Fibroblast of skin of back (primary cell): ENCODE data around the gene SEMA3G.

ENCODE experiments used
- DNase-seq: peaks from one replicate; pipeline ENCODE4 v3.0.0-alpha.2; 2013

The SEMA3G gene

DNA sequence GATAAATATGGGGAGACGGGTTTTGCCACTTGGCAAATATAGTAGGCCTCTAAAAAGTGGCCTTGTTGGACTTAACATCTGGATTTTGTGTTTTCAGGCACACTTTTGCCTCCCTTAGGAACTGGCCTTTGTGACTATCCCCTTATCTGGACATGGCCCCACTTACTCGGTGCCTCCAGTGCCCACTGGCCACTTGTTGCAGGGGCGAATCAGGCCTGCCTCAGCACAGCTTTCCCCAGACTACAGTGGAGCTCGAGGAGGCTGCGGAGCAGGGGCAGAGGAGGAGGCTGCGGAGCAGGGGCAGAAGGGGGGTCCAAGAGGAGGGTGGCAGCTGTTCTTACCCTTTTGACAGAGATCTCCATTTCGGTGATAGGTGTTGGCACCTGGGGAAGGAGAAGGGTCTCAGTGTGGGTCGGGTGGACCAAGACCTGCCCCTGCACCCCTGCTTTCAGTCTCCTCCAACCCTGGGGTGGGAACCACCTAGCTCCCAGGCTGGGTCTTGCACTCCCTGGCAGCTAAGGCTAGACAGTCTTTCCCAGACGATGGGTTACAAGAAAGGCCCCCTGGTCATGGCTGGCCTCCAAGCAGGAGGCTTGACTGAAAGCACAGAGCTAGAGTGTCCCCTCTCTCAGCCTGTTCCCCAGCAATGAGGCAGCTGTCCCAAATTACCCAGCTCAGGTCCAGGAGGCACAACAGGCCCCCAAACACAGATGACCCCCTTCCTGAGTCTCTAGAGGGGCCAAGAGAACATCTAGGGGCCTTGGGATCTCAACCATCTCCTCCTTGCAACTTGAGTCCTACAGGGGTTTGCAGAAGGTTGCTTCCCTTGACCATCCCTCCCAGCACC is 6.1 kb downstream of the SEMA3G start:
- DNase-seq, result no peak

- no peak for DNase-seq
These were observed 6.9 kb downstream of the SEMA3G start for GRCh38 chr3:52438104-52438376.

DNA sequence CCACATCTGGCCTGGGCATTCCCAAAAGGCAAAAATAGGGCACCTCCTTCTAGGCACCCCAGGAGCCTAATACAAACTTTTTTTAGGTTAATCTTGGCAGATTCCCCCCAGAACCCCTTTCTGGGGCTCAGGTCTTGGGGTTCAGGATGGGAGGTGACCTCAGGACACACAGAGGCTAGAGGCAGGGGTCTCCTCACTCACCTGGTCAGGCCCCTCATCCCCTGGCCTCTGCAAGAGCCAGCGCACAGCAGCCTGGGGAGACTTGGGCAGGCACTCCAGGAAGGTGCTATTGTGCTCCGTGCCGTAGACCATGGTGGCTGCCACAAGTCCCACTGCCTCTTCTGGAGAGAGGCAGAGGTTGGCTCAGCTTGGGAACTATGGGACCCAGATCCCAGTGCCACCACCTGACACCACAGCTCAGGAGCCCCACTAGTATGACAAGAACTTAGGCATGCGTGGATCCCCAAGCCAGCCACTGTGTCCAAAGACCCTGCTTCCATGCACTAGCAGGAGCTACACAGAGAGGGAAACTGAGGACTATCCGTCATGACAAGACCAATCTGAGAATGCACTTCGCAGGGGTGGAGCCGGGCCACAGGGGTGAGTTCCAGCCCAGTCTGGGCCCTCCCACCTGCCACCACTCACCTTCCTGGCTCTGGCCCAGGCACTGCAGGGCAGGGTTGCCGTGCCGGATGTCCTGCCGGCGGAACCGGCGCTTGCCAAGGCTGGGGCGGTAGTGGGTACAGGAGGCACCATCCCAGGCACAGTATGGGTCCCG is 7.4 kb downstream of the SEMA3G start:
- DNase-seq, result no peak

DNA sequence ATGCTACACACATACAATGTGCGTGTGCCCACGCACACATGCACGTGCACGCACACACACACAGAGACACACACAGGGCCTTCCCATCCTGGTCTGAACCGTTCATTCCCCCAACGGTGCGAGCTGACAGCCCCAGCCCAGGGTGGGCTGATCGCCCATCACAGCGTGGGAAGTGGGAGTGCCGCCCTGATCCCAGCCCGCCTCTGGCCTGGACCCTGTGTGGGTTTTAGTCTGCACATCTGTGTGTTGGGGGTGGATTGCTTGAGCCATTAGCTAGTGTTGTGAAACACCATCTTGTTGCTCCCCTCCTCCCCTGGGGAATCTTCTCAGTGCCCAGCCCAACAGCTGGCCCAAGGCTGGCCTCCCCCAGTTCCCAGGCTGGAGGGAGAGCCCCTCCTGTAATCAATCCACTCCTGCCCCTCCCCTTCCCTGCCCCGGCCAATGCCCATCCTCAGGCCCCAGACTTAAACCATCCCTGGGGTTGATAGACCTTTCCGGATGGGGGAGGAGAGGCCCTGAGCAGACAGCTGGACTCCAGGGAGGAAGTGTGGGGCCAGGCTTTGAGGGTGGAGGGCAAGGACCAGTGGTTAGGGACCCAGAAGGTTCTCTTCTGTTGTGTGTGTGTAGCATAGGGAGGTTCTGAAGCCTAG is 8.3 kb downstream of the SEMA3G start:
- no peak for DNase-seq

GRCh38 chr3:52435246-52436101 is 9.4 kb downstream of the SEMA3G start:
- no peak for DNase-seq

GRCh38 chr3:52434491-52435115 is 10.3 kb downstream of the SEMA3G start:
- DNase-seq, result no peak

DNA sequence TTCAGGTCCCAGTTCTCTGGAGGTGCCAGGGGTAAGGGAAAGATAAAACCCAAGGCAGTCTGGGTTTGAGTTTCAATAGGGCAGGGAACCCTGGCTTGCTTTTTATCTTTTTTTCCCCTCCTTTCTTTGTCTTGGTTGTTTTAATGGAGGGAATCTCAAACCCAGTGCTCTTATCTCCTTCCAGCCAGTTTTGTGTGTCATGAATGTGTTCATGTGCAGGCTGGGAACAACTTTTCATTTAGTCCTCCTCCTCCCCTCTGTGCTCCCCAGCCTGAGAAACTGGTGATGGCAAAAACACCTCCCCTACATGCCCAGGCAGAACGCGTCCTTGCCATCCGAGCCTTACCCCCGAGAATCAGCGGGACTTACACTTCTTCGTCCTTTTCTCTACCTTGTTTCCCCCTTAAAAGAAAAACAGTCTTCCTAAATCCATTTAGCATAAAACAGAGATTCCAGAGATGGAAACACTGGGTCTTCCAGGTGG is 10.9 kb downstream of the SEMA3G start:
- DNase-seq, result no peak

DNA sequence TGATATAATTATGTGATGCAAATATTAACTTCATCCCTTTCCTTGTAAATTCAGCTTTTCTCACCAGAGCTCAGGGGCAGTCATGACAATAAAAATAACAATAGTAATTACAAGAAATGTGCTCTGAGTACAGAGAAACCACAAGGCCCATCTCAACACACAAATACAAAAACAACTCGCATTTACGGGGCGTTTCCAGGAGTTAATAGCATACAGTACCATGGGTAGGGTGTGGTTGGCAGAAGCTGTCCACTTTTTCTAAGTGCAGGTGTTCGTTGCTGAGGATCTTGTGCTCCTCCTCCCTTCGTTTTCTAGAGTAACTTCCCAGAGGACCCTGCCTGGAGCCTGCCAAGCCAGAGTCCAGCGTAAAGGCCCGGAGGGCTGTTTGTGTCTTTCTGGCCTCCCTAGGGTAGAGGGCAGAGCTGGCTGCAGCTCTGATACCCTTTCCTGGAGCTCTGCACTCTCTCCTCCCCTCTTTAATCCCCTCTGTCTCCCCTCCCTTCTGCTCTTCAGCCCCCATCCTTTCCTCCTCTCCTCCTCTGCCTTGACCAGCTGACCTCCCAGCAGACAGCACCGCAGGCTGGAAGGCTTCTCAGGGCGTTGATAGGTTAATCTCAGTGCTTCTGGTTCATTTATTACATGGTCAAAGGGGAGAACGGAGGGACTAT is 11.4 kb downstream of the SEMA3G start:
- DNase-seq, result no peak

GRCh38 chr3:52432691-52433141 is 12.2 kb downstream of the SEMA3G start:
- no peak for DNase-seq

DNA sequence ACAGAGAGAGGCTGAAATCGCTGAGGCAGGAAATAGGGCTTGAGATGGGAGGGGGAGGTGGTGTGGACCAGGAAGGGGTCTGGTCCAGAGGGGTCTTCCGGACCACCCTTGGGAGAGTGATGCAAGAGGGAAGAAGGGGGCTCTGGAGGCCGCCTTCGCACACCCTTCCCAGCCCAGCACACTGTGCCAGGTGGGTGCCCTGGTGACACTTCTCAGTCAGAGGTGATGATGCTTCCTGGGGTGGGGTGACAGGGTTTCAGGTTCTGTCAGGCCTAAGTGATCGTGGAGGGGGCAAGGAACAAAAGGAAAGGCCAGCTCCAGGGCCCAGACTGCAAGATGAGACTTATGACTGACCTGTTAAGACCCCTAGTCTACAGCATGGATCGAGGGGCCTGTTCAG is 12.7 kb downstream of the SEMA3G start:
- no peak for DNase-seq

- DNase-seq, result no peak
These were observed 13.3 kb downstream of the SEMA3G start for GRCh38 chr3:52431459-52432223.

- no peak for DNase-seq
These were observed 14.5 kb downstream of the SEMA3G start for GRCh38 chr3:52430416-52430810.

DNA sequence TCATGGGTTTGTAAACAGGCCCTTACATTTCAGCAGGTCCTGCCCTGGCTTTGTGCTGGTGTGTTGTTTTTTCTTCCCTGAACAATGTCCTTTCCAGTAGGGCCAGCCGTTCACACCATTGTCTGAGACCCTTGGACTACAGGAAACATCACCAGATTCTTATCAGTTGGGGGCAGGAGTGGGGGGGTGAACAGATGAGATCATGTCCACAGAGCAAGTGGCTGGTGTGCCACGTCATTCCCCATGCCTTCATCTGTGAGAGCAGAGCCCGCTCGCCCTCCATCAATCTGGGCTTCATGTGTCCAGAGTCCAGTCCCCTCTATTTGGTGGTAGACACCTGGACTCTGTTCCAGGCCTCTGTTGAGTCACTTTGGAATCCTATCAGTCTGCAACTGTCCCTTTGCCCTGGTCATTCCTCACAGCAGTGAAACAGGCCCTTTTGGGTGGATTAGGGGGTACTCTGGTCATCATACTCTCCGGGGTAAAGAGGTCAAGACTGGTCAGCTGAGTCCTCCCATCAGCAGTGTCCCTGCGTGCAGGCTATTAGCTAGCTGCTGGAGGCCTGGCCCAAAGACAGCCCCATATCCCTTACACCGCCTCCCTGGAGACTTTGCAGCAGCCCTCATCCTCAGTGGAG is 15.0 kb downstream of the SEMA3G start:
- no peak for DNase-seq

DNA sequence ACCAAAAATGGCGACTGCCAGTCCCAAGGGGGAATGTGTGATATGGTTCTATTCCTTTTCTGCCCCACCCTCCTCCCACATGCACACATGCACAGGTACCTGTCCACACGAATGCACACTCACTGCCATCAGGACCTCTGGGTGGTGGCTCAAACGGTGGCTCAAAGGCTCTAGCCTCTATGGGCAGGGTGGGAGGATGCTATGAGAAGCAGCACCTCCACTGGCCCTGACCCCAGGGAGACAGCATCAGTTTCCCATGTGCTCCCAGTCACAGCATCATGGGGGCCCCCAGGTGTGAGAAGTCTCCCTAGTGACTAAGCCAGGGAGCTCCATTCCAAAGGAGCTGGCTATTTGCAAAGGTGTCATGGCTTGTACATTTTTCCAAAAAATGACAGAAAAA is 15.9 kb downstream of the SEMA3G start:
- DNase-seq, result no peak

- DNase-seq, result peak; percentile 69
These were observed 16.5 kb downstream of the SEMA3G start for GRCh38 chr3:52428151-52429005.

DNA sequence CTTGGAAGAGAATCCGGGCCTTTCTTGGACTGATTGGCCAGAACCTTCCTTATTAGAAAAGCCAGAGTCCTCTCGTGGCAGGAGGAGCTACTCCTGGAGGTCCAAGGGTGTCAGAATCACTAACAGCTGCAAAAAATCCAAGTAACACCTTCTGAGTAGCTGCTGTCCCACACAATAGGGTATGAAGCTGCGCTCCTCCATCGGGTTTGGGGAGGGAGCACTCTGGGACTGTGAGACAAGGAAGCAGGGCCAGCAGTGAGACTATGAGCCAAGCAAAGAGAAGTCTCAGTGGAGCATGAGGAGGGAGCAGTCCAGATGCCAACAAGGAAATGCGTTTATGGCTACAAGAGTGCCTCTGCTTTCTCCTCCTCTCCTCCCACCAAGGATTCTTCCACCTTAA is 21.7 kb downstream of the SEMA3G start:
- no peak for DNase-seq

DNA sequence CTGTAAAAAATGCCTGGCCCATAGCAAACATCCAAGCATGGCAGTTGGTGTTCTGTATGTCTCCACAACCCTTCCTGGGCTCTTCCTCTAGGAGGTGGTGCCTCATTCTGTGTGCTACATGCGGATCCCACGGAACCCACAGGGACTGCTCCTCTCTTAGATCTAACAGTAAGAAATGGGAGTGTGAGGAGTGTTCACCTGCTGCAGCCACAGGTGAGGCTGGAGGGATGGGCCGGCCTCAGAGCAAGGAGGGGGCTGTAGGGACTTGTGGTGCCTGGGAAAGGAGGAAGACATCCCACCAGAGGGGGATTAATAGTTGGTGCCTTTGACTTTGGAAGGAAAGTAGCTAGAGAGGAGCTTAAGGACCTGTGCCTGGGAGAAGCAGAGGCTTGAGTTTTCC is 22.2 kb downstream of the SEMA3G start:
- no peak for DNase-seq

- DNase-seq, result no peak
These were observed 24.5 kb downstream of the SEMA3G start for GRCh38 chr3:52420388-52420787.

GRCh38 chr3:52415800-52416199 is 29.1 kb downstream of the SEMA3G start:
- no peak for DNase-seq
